Renal cortical epithelial cell (primary cell): ENCODE results near the gene GPR153. TPM values are rescaled to one million over a fixed set of nuclear protein-coding genes. Genes with fewer than 3 reads are reported as not detected.

Experiments
- DNase-seq: peaks from one replicate; pipeline ENCODE4 v3.0.0-alpha.2; 2011; ENCODE audit warnings: low read depth
- total RNA-seq: library from RNA; depleted of rRNA; stranded (reverse); fragments of >200 nt; gene quantifications from 2 replicates; pipeline ENCODE4 v1.2.3, GENCODE V29; 2014

GPR153 gene
- total RNA-seq, 1 donor from 2014 or later = 4.8 TPM

- no peak for DNase-seq
Observed at GRCh38 chr1:6269720-6270400, 9.0 kb upstream of the GPR153 start.

- DNase-seq = no peak
Observed at GRCh38 chr1:6269296-6269695, 8.4 kb upstream of the GPR153 start.

GRCh38 chr1:6268415-6268814 is 7.5 kb upstream of the GPR153 start:
- DNase-seq = no peak

- DNase-seq = no peak
Observed at GRCh38 chr1:6267686-6268322, 6.9 kb upstream of the GPR153 start.

GRCh38 chr1:6266641-6267040 is 5.7 kb upstream of the GPR153 start:
- no peak for DNase-seq

GRCh38 chr1:6265151-6265550 is 4.3 kb upstream of the GPR153 start:
- no peak for DNase-seq

GRCh38 chr1:6263716-6264115 is 2.8 kb upstream of the GPR153 start:
- no peak for DNase-seq

GRCh38 chr1:6262555-6263420 is 1.9 kb upstream of the GPR153 start:
- no peak for DNase-seq

- DNase-seq = no peak
Observed at GRCh38 chr1:6261615-6261995, 707 bp upstream of the GPR153 start.

- no peak for DNase-seq
Observed at GRCh38 chr1:6260433-6260934, 414 bp downstream of the GPR153 start.

GRCh38 chr1:6259491-6260362 is 1.2 kb downstream of the GPR153 start:
- DNase-seq = peak; percentile 33

- no peak for DNase-seq
Observed at GRCh38 chr1:6258675-6259074, 2.2 kb downstream of the GPR153 start.

GRCh38 chr1:6257541-6258069 is 3.3 kb downstream of the GPR153 start:
- DNase-seq = no peak

GRCh38 chr1:6256645-6257044 is 4.3 kb downstream of the GPR153 start:
- no peak for DNase-seq

GRCh38 chr1:6254691-6255090 is 6.2 kb downstream of the GPR153 start:
- no peak for DNase-seq

GRCh38 chr1:6253380-6253779 is 7.5 kb downstream of the GPR153 start:
- DNase-seq = no peak

- DNase-seq = no peak
Observed at GRCh38 chr1:6252374-6252710, 8.6 kb downstream of the GPR153 start.

- no peak for DNase-seq
Observed at GRCh38 chr1:6251681-6252373, 9.1 kb downstream of the GPR153 start.

GRCh38 chr1:6251233-6251632 is 9.7 kb downstream of the GPR153 start:
- DNase-seq = no peak

- no peak for DNase-seq
Observed at GRCh38 chr1:6249739-6250689, 10.9 kb downstream of the GPR153 start.
